PC-9 (cell line): ENCODE results near the gene DDAH2. TPM values are rescaled to one million over a fixed set of nuclear protein-coding genes. Genes with fewer than 3 reads are reported as not detected.
A peak's percentile ranks its signal among the peaks of the same experiment; 100 is the strongest.

Source experiments
- BruUV-seq: library from RNA; stranded (reverse); fragments of 400-500 nt; replicated peaks from 2 replicates; lab custom pipeline; 2021; lab: Mats Ljungman, UMichigan
- CTCF ChIA-PET: fragments of 300-600 bp; sonication (Branson Sonifier 250); formaldehyde crosslinking; loops from one replicate; lab custom pipeline; 2022; ENCODE audit warnings: antibody characterized with exemption; lab: Charles Lee
- POLR2A ChIA-PET: fragments of 300-600 bp; sonication (Branson Sonifier 250); formaldehyde crosslinking; loops from one replicate; lab custom pipeline; 2022; ENCODE audit warnings: antibody characterized with exemption; ENCODE audit not compliant: unreplicated experiment; lab: Charles Lee
- DNase-seq, 2 experiments: peaks; one replicate each; pipeline versions ENCODE4 v3.0.0 to v3.0.0-alpha.2; 2015 to 2022; ENCODE audit warnings: mixed read lengths in 1 of 2
- H2AFZ ChIP-seq: fragments of 200-600 bp; sonication (generic); 2 replicates; pipeline ENCODE4 v1.8.1; 2017; ENCODE audit warnings: antibody characterized with exemption
- H3F3A ChIP-seq: fragments of 200-600 bp; sonication (generic); 2 replicates; pipeline ENCODE4 v1.8.1; 2017; ENCODE audit warnings: antibody characterized with exemption, mild to moderate bottlenecking, low read depth; ENCODE audit not compliant: insufficient read depth
- H3K27ac ChIP-seq: fragments of 200-600 bp; sonication (generic); 2 replicates; pipeline ENCODE4 v1.6.1; 2016; ENCODE audit warnings: mixed run types
- H3K27me3 ChIP-seq: fragments of 200-600 bp; sonication (generic); 2 replicates; pipeline ENCODE4 v1.6.1; 2016; ENCODE audit warnings: low read depth, mixed run types; ENCODE audit not compliant: insufficient read depth
- H3K36me3 ChIP-seq: fragments of 200-600 bp; sonication (generic); 2 replicates; pipeline ENCODE4 v1.6.1; 2016; ENCODE audit warnings: low read depth, mixed run types
- H3K4me1 ChIP-seq: fragments of 200-600 bp; sonication (generic); replicated peaks from 2 replicates; pipeline ENCODE4 v1.6.1; 2016; ENCODE audit warnings: mixed run types; ENCODE audit not compliant: insufficient read depth
- H3K4me2 ChIP-seq: fragments of 200-600 bp; sonication (generic); 2 replicates; pipeline ENCODE4 v1.6.1; 2017; ENCODE audit warnings: mixed run types
- H3K4me3 ChIP-seq: fragments of 200-600 bp; sonication (generic); 2 replicates; pipeline ENCODE4 v1.6.1; 2016; ENCODE audit warnings: mixed run types
- H3K79me2 ChIP-seq: fragments of 200-600 bp; sonication (generic); 2 replicates; pipeline ENCODE4 v1.6.1; 2017; ENCODE audit warnings: low read depth, mixed run types
- H3K9me2 ChIP-seq: fragments of 200-600 bp; sonication (generic); 2 replicates; pipeline ENCODE4 v1.8.1; 2017; ENCODE audit warnings: mild to moderate bottlenecking; ENCODE audit not compliant: insufficient read depth
- H3K9me3 ChIP-seq: fragments of 200-600 bp; sonication (generic); 2 replicates; pipeline ENCODE4 v1.8.1; 2016; ENCODE audit warnings: low read depth; ENCODE audit not compliant: insufficient read depth
- H4K20me1 ChIP-seq: fragments of 200-600 bp; sonication (generic); 2 replicates; pipeline ENCODE4 v1.8.1; 2017; ENCODE audit not compliant: insufficient read depth
- CTCF ChIP-seq: fragments of 200-600 bp; sonication (generic); conservative IDR thresholded peaks from 2 replicates; pipeline ENCODE4 v1.6.1; 2017; ENCODE audit warnings: mixed run types, antibody characterized with exemption, mild to moderate bottlenecking, moderate library complexity
- EZH2 ChIP-seq: fragments of 200-600 bp; sonication (generic); IDR thresholded peaks from 2 replicates; pipeline ENCODE4 v1.8.0; 2017; ENCODE audit warnings: antibody characterized with exemption, low read depth
- intact Hi-C: fragments of 100-400 bp; cut with micrococcal nuclease; formaldehyde crosslinking; loops from one replicate; pipeline ENCODE4 v1.10.0; 2022; ENCODE audit not compliant: unreplicated experiment
- microRNA-seq: library from miRNA; unstranded; fragments of <30 nt; microRNA quantifications from one replicate; pipeline ENCODE4 v1.2.0, GENCODE V29; 2021; ENCODE audit warnings: borderline number of aligned reads, borderline replicate concordance
- total RNA-seq: library from RNA; stranded (reverse); gene quantifications from 2 replicates; pipeline ENCODE4 v1.2.3, GENCODE V29; 2021

The DDAH2 gene
- total RNA-seq, 1 experiment from 2014 or later: 58.3 TPM

GRCh38 chr6:31680226-31681134 is 48.6 kb downstream of the DDAH2 start, which contains the start of gene LY6G5C:
LY6G5C (minus strand) TSS chr6:31681067; CDS start chr6:31680373, 694 bp downstream.
- peaks cover 17% of the 10 kb centered on the region for H3K4me1 ChIP-seq
- BruUV-seq: TSS peak; percentile 69
- no peaks in the 10 kb centered on the region for H3K36me3 ChIP-seq
- peak within 1 kb of the TSS; percentile 70 for H3K4me3 ChIP-seq
- H3K27ac ChIP-seq: peak within 1 kb of the TSS; percentile 31; the same call in 1 of the 2 replicates
- H3K27me3 ChIP-seq: no peaks in the 10 kb centered on the region
- TF ChIP-seq EZH2 (no peak), CTCF (peak; percentile 54)
- no peaks in the 10 kb centered on the region for H3K9me3 ChIP-seq
- peaks cover 20% of the 10 kb centered on the region for H3F3A ChIP-seq
- H4K20me1 ChIP-seq: no peaks in the 10 kb centered on the region
- H3K4me2 ChIP-seq: peak within 1 kb of the TSS; percentile 99
- no peaks in the 10 kb centered on the region for H3K9me2 ChIP-seq
- H3K79me2 ChIP-seq: no peaks in the 10 kb centered on the region
- POLR2A ChIA-PET: interaction anchor here (0.6 kb wide), 2 partner anchors 10 to 59 kb away, joined by 3 to 17 read pairs; no protein-coding TSS in a partner anchor
- DNase-seq: peak; percentile 82 to 88
- CTCF ChIA-PET: interaction anchor here (0.7 to 1.6 kb wide), 3 partner anchors 89 to 272 kb away, joined by 7 to 14 read pairs (median 11); no protein-coding TSS in a partner anchor
- intact Hi-C loops: loop anchor here (1.0 to 10.0 kb wide), 6 partner anchors 59 to 272 kb away; partner anchors contain the start of genes EHMT2 and SLC44A4
- H2AFZ ChIP-seq: peak within 1 kb of the TSS; percentile 98

GRCh38 chr6:31677955-31678354 is 51.1 kb downstream of the DDAH2 start:
- no peaks in the 10 kb centered on the region for H4K20me1 ChIP-seq
- no peak overlapping the region for H3K4me2 ChIP-seq
- POLR2A ChIA-PET: no interaction called here
- no TSS peak for BruUV-seq
- CTCF ChIA-PET: interaction anchor here (0.7 kb wide), 1 partner anchor 1520 kb away, joined by 4 read pairs; no protein-coding TSS in a partner anchor
- no peaks in the 10 kb centered on the region for H3K27me3 ChIP-seq
- H3K4me3 ChIP-seq: no peak overlapping the region
- no peaks in the 10 kb centered on the region for H3K9me2 ChIP-seq
- H3K36me3 ChIP-seq: no peaks in the 10 kb centered on the region
- H3K4me1 ChIP-seq: peaks cover 17% of the 10 kb centered on the region
- TF ChIP-seq CTCF (no peak), EZH2 (no peak)
- no peaks in the 10 kb centered on the region for H3K79me2 ChIP-seq
- H3F3A ChIP-seq: peaks cover 38% of the 10 kb centered on the region
- no peak overlapping the region for H2AFZ ChIP-seq
- H3K9me3 ChIP-seq: no peaks in the 10 kb centered on the region
- intact Hi-C loops: no loop called here
- DNase-seq: no peak
- no peak overlapping the region for H3K27ac ChIP-seq

Small RNAs within 50 kb of the gene (microRNA-seq; reads per million reads assigned to microRNA genes)
- gene MIR4646: not detected

Other genes starting within 250 kb of the DDAH2 start
- 26.7 and 37.8 TPM in 2 replicates for gene MICB, start 231.2 kb downstream of the DDAH2 start, total RNA-seq
- gene MCCD1, start 200.3 kb downstream of the DDAH2 start, total RNA-seq: not detected in 2 replicates
- gene DDX39B, start 187.3 kb downstream of the DDAH2 start, total RNA-seq: 383 and 436 TPM in 2 replicates
- gene ATP6V1G2, start 182.7 kb downstream of the DDAH2 start, total RNA-seq: 0.55 and 1.8 TPM in 2 replicates
- gene NFKBIL1, start 181.7 kb downstream of the DDAH2 start, total RNA-seq: 26.1 and 38.3 TPM in 2 replicates
- not detected in 2 replicates for gene LTA, start 157.0 kb downstream of the DDAH2 start, total RNA-seq
- gene TNF, start 153.7 kb downstream of the DDAH2 start, total RNA-seq: not detected in 2 replicates
- 0.63 TPM in 1 of 2 replicates, not detected in the other for gene LTB, start 146.9 kb downstream of the DDAH2 start, total RNA-seq
- 1.6 TPM in 2 replicates for gene LST1, start 143.0 kb downstream of the DDAH2 start, total RNA-seq
- not detected in 2 replicates for gene NCR3, start 136.3 kb downstream of the DDAH2 start, total RNA-seq
- gene AIF1, start 114.1 kb downstream of the DDAH2 start, total RNA-seq: not detected in 2 replicates
- gene PRRC2A, start 108.6 kb downstream of the DDAH2 start, total RNA-seq: 182 and 192 TPM in 2 replicates
- 336 and 358 TPM in 2 replicates for gene BAG6, start 76.6 kb downstream of the DDAH2 start, total RNA-seq
- gene APOM, start 73.4 kb downstream of the DDAH2 start, total RNA-seq: 2.7 and 2.9 TPM in 2 replicates
- 17.2 and 17.8 TPM in 2 replicates for gene C6orf47, start 68.5 kb downstream of the DDAH2 start, total RNA-seq
- gene GPANK1, start 64.3 kb downstream of the DDAH2 start, total RNA-seq: 11.5 and 13.0 TPM in 2 replicates
- 152 and 173 TPM in 2 replicates for gene CSNK2B, start 63.2 kb downstream of the DDAH2 start, total RNA-seq
- 20.9 and 24.0 TPM in 2 replicates for gene LY6G5B, start 59.3 kb downstream of the DDAH2 start, total RNA-seq
- 2.6 and 3.7 TPM in 2 replicates for gene LY6G5C, start 48.2 kb downstream of the DDAH2 start, total RNA-seq
- gene ABHD16A, start 26.0 kb downstream of the DDAH2 start, total RNA-seq: 31.3 and 35.2 TPM in 2 replicates
- not detected in 2 replicates for gene LY6G6F, start 22.4 kb downstream of the DDAH2 start, total RNA-seq
- not detected in 2 replicates for gene LY6G6D, start 14.0 kb downstream of the DDAH2 start, total RNA-seq
- 1.2 and 2.1 TPM in 2 replicates for gene LY6G6C, start 7.6 kb downstream of the DDAH2 start, total RNA-seq
- gene MPIG6B, start 5.9 kb downstream of the DDAH2 start, total RNA-seq: 0.43 and 0.59 TPM in 2 replicates
- gene CLIC1, start 7.2 kb upstream of the DDAH2 start, total RNA-seq: 546 and 599 TPM in 2 replicates
- 50.0 and 68.8 TPM in 2 replicates for gene MSH5, start 10.7 kb upstream of the DDAH2 start, total RNA-seq
- 11.1 and 16.9 TPM in 2 replicates for gene SAPCD1, start 33.4 kb upstream of the DDAH2 start, total RNA-seq
- 6.0 and 9.6 TPM in 2 replicates for gene VWA7, start 48.0 kb upstream of the DDAH2 start, total RNA-seq
- 99.6 and 124 TPM in 2 replicates for gene VARS1, start 66.5 kb upstream of the DDAH2 start, total RNA-seq
- gene LSM2, start 77.7 kb upstream of the DDAH2 start, total RNA-seq: 67.5 and 74.3 TPM in 2 replicates
- gene HSPA1L, start 86.0 kb upstream of the DDAH2 start, total RNA-seq: 2.3 and 2.6 TPM in 2 replicates
- 378 and 385 TPM in 2 replicates for gene HSPA1A, start 86.2 kb upstream of the DDAH2 start, total RNA-seq
- gene HSPA1B, start 98.4 kb upstream of the DDAH2 start, total RNA-seq: 334 and 340 TPM in 2 replicates
- gene NEU1, start 133.5 kb upstream of the DDAH2 start, total RNA-seq: 23.1 and 23.4 TPM in 2 replicates
- 44.4 and 44.9 TPM in 2 replicates for gene SLC44A4, start 149.7 kb upstream of the DDAH2 start, total RNA-seq
- gene EHMT2, start 168.4 kb upstream of the DDAH2 start, total RNA-seq: 57.3 and 68.3 TPM in 2 replicates
- 16.2 and 20.3 TPM in 2 replicates for gene ZBTB12, start 172.8 kb upstream of the DDAH2 start, total RNA-seq
- 0.96 and 2.4 TPM in 2 replicates for gene C2, start 198.4 kb upstream of the DDAH2 start, total RNA-seq
- 22.6 and 25.5 TPM in 2 replicates for gene CFB, start 216.8 kb upstream of the DDAH2 start, total RNA-seq
- gene NELFE, start 229.7 kb upstream of the DDAH2 start, total RNA-seq: 43.0 and 50.8 TPM in 2 replicates
- 67.9 and 86.0 TPM in 2 replicates for gene SKIC2, start 229.9 kb upstream of the DDAH2 start, total RNA-seq
- 24.5 and 36.0 TPM in 2 replicates for gene DXO, start 242.8 kb upstream of the DDAH2 start, total RNA-seq